SK-N-SH treated with all-trans-retinoic acid at 6 μM for 48 hours (cell line): Measurements from ENCODE around the gene SH3BP5L.

ENCODE experiments used
- ATAC-seq: fragments of 200-7000 bp; cut with Tn5 transposase; 3 replicates; pipeline ENCODE4 v1.9.1; 2020; ENCODE audit warnings: mild to moderate bottlenecking, moderate library complexity
- ARNTL ChIP-seq: fragments of 450-650 bp; formaldehyde crosslinking; IDR thresholded peaks from 2 replicates; pipeline ENCODE4 v1.5.0; 2020; ENCODE audit warnings: low read depth, mild to moderate bottlenecking, moderate library complexity, borderline replicate concordance
- BACH2 ChIP-seq: fragments of 250-450 bp; sonication (Bioruptor Pico); IDR thresholded peaks from 2 replicates; pipeline ENCODE4 v1.9.0; 2021; ENCODE audit warnings: mild to moderate bottlenecking, borderline replicate concordance
- CSDC2 ChIP-seq: fragments of 250-450 bp; sonication (Bioruptor Pico); IDR thresholded peaks from 2 replicates; pipeline ENCODE4 v1.5.0; 2020; ENCODE audit warnings: mild to moderate bottlenecking, moderate library complexity
- ESRRG ChIP-seq: fragments of 250-450 bp; sonication (Bioruptor Pico); IDR thresholded peaks from 2 replicates; pipeline ENCODE4 v1.6.1; 2021; ENCODE audit warnings: mild to moderate bottlenecking
- GLIS3 ChIP-seq: fragments of 250-450 bp; sonication (Bioruptor Pico); IDR thresholded peaks from 2 replicates; pipeline ENCODE4 v1.5.0; 2020; ENCODE audit warnings: mild to moderate bottlenecking, moderate library complexity
- ISL1 ChIP-seq: fragments of 250-450 bp; sonication (Bioruptor Pico); IDR thresholded peaks from 2 replicates; pipeline ENCODE4 v2.1.2; 2022; ENCODE audit warnings: mild to moderate bottlenecking, moderate library complexity
- OSR1 ChIP-seq: fragments of 250-450 bp; sonication (Bioruptor Pico); IDR thresholded peaks from 2 replicates; pipeline ENCODE4 v1.8.0; 2022; ENCODE audit warnings: moderate library complexity, mild to moderate bottlenecking, inconsistent platforms
- PPARA ChIP-seq: fragments of 250-450 bp; sonication (Bioruptor Pico); IDR thresholded peaks from 2 replicates; pipeline ENCODE4 v1.5.0; 2020; ENCODE audit warnings: mild to moderate bottlenecking, borderline replicate concordance
- RARB ChIP-seq: fragments of 250-450 bp; sonication (Bioruptor Pico); IDR thresholded peaks from 2 replicates; pipeline ENCODE4 v1.8.0; 2021; ENCODE audit warnings: mild to moderate bottlenecking, moderate library complexity
- SNAI2 ChIP-seq: fragments of 250-450 bp; sonication (Bioruptor Pico); IDR thresholded peaks from 2 replicates; pipeline ENCODE4 v1.5.0; 2020; ENCODE audit warnings: mild to moderate bottlenecking, moderate library complexity
- TCF4 ChIP-seq: fragments of 250-450 bp; sonication (Bioruptor Pico); IDR thresholded peaks from 2 replicates; pipeline ENCODE4 v1.8.0; 2021; ENCODE audit warnings: mild to moderate bottlenecking, moderate library complexity, borderline replicate concordance
- TOX ChIP-seq: fragments of 250-450 bp; sonication (Bioruptor Pico); IDR thresholded peaks from 2 replicates; pipeline ENCODE4 v1.8.0; 2021; ENCODE audit warnings: mild to moderate bottlenecking, moderate library complexity, borderline replicate concordance
- TSHZ2 ChIP-seq: fragments of 250-450 bp; sonication (Bioruptor Pico); IDR thresholded peaks from 2 replicates; pipeline ENCODE4 v1.5.0; 2020; ENCODE audit warnings: mild to moderate bottlenecking, moderate library complexity
- ZC3H10 ChIP-seq: fragments of 250-450 bp; sonication (Bioruptor Pico); IDR thresholded peaks from 2 replicates; pipeline ENCODE4 v1.5.1; 2021; ENCODE audit warnings: mild to moderate bottlenecking, moderate library complexity
- ZFP3 ChIP-seq: fragments of 250-450 bp; sonication (Bioruptor Pico); IDR thresholded peaks from 2 replicates; pipeline ENCODE4 v1.5.0; 2020; ENCODE audit warnings: mild to moderate bottlenecking, moderate library complexity
- ZFP30 ChIP-seq: fragments of 450-650 bp; formaldehyde crosslinking; IDR thresholded peaks from 2 replicates; pipeline ENCODE4 v1.5.0; 2022; ENCODE audit warnings: mild to moderate bottlenecking, moderate library complexity
- ZNF565 ChIP-seq: fragments of 450-650 bp; formaldehyde crosslinking; conservative IDR thresholded peaks from 2 replicates; pipeline ENCODE4 v1.5.0; 2020; ENCODE audit warnings: low read depth, mild to moderate bottlenecking, moderate library complexity
- ZNF70 ChIP-seq: fragments of 450-650 bp; formaldehyde crosslinking; IDR thresholded peaks from 2 replicates; pipeline ENCODE4 v1.5.0; 2020; ENCODE audit warnings: mild to moderate bottlenecking, moderate library complexity
- TF ChIP-seq, protein P1 (sequence below): fragments of 250-450 bp; sonication (Bioruptor Pico); IDR thresholded peaks from 2 replicates; pipeline ENCODE4 v1.8.0; 2021; ENCODE audit warnings: low read depth, mild to moderate bottlenecking, moderate library complexity, borderline replicate concordance
- TF ChIP-seq, protein P2 (sequence below): fragments of 250-450 bp; sonication (Bioruptor Pico); IDR thresholded peaks from 2 replicates; pipeline ENCODE4 v1.5.1; 2021; ENCODE audit warnings: mild to moderate bottlenecking, moderate library complexity
- TF ChIP-seq, protein P3 (sequence below): fragments of 250-450 bp; sonication (Bioruptor Pico); IDR thresholded peaks from 2 replicates; pipeline ENCODE4 v1.5.1; 2020; ENCODE audit warnings: low read depth, mild to moderate bottlenecking, moderate library complexity

Gene SH3BP5L

DNA sequence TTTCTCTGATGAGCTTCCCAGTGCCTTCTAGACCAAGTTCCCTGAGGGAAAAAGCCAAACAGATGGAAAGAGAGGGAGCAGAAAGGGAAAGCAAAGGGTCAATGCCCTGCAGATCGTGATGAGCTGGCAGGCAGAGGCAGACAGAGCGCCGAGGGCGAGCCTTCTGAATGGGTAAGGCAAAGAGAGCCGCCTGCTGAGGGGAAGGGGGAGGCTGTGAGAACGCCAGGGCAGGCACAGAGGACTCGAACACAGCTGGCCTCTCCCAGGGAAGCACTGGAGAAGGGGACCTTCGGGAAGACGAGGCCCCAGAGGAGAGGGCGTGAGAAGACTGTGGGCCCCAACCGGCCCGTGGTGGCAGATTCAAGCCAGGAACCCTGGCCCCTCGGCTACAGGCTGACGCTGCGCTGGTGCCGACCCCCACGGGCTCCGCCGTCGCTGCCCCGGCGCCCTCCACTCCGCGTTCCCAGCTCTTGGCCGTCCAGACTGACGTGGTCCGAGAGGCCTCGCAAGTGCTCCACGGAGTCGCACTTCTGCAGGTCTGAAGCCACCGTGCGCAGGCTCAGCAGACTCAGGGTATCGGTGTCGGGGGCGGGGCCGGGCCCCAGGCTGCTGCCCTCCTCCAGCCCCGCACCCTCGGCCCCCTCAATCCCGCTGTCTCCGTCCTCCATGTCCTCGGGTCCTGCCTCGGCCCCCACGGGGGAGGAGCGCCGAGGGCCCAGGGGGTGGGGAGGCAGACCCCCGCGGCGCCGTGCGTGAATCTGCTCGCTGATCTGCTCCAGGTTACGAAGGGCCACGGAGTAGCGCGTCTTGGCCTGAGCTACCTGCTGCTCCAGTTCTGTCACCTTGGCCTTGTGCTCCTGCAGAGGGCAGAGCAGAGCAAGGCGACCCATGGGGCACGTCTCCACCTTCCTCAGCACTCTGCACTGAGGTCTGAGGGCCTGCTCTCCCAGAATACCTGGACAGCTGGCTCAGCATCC is 13.9 kb downstream of the SH3BP5L start:
- peak; percentile 11; the same call in 2 of the 3 replicates for ATAC-seq
- TF ChIP-seq ZNF565 (no peak), TSHZ2 (CRISPR knock-in tag) (no peak), OSR1 (CRISPR knock-in tag) (no peak), SNAI2 (CRISPR knock-in tag) (no peak), CSDC2 (no peak), TOX (CRISPR knock-in tag) (no peak)

DNA sequence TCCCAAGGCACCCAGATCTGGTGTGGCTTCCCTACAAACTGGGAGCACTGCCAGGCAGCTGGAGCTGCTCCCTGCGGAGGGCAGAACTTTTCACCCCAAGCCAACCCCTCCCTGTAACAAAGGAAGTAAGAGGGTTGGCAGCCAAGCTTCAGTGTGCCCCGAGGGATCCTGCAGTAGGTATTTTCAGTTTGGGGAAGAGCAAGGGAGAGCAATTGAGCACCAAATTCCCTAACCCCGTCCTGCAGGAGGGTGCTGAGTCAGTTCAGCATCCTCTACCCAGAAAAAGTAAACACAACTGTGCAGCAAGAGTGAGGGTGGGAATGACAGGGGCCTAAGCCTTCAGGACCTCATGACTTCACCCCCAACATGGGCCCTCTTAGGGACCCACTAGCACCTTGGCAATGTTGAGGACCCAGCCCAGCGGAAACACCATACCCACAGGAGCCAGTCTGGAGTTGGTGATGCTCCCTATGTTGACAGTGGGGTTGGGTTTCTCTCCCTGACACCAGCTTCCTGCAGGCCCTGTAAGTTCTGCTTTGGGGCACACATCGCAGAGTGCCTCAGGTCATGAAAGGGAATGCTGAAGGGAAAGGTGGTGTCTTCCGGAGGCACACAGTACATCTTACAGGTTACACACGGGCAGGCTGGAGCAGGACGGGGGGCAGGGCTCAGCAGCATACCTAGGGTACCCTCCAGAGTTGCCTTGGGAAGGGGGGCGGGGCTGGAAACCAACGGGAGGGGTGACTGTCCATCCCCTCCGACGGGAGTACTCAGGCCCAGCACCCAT is 14.8 kb downstream of the SH3BP5L start:
- no peak; the same call in 1 of the 3 replicates for ATAC-seq
- TF ChIP-seq ISL1 (CRISPR knock-in tag) = no peak
- no peak for TF ChIP-seq ESRRG
- TF ChIP-seq SNAI2 (CRISPR knock-in tag) = no peak
- TF ChIP-seq BACH2 (CRISPR knock-in tag) = no peak
- TF ChIP-seq, protein P1, sequence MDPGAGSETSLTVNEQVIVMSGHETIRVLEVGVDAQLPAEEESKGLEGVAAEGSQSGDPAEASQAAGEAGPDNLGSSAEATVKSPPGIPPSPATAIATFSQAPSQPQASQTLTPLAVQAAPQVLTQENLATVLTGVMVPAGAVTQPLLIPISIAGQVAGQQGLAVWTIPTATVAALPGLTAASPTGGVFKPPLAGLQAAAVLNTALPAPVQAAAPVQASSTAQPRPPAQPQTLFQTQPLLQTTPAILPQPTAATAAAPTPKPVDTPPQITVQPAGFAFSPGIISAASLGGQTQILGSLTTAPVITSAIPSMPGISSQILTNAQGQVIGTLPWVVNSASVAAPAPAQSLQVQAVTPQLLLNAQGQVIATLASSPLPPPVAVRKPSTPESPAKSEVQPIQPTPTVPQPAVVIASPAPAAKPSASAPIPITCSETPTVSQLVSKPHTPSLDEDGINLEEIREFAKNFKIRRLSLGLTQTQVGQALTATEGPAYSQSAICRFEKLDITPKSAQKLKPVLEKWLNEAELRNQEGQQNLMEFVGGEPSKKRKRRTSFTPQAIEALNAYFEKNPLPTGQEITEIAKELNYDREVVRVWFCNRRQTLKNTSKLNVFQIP (CRISPR knock-in tag) = no peak
- no peak for TF ChIP-seq ZNF565
- TF ChIP-seq TSHZ2 (CRISPR knock-in tag) = no peak
- TF ChIP-seq RARB = no peak
- no peak for TF ChIP-seq ZC3H10 (CRISPR knock-in tag)
- no peak for TF ChIP-seq ZNF70 (CRISPR knock-in tag)
- TF ChIP-seq PPARA = no peak
- TF ChIP-seq, protein P2, sequence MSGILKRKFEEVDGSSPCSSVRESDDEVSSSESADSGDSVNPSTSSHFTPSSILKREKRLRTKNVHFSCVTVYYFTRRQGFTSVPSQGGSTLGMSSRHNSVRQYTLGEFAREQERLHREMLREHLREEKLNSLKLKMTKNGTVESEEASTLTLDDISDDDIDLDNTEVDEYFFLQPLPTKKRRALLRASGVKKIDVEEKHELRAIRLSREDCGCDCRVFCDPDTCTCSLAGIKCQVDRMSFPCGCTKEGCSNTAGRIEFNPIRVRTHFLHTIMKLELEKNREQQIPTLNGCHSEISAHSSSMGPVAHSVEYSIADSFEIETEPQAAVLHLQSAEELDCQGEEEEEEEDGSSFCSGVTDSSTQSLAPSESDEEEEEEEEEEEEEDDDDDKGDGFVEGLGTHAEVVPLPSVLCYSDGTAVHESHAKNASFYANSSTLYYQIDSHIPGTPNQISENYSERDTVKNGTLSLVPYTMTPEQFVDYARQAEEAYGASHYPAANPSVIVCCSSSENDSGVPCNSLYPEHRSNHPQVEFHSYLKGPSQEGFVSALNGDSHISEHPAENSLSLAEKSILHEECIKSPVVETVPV (CRISPR knock-in tag) = no peak
- no peak for TF ChIP-seq ZFP30 (CRISPR knock-in tag)
- no peak for TF ChIP-seq GLIS3 (CRISPR knock-in tag)
- TF ChIP-seq, protein P3, sequence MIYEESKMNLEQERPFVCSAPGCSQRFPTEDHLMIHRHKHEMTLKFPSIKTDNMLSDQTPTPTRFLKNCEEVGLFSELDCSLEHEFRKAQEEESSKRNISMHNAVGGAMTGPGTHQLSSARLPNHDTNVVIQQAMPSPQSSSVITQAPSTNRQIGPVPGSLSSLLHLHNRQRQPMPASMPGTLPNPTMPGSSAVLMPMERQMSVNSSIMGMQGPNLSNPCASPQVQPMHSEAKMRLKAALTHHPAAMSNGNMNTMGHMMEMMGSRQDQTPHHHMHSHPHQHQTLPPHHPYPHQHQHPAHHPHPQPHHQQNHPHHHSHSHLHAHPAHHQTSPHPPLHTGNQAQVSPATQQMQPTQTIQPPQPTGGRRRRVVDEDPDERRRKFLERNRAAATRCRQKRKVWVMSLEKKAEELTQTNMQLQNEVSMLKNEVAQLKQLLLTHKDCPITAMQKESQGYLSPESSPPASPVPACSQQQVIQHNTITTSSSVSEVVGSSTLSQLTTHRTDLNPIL (CRISPR knock-in tag) = no peak
- no peak for TF ChIP-seq TCF4 (CRISPR knock-in tag)
- no peak for TF ChIP-seq CSDC2
- TF ChIP-seq ZFP3 (CRISPR knock-in tag) = no peak
- TF ChIP-seq ARNTL (CRISPR knock-in tag) = no peak
- TF ChIP-seq, all 23 proteins: peak for 0
